Middle frontal gyrus (tissue), 1 donor: ENCODE measurements around the gene TLN1.

ENCODE experiments used
- DNase-seq: peaks from one replicate; pipeline ENCODE4 v3.0.0-alpha.2; 2015; ENCODE audit warnings: low spot score; ENCODE audit errors: extremely low spot score

Gene TLN1

DNA sequence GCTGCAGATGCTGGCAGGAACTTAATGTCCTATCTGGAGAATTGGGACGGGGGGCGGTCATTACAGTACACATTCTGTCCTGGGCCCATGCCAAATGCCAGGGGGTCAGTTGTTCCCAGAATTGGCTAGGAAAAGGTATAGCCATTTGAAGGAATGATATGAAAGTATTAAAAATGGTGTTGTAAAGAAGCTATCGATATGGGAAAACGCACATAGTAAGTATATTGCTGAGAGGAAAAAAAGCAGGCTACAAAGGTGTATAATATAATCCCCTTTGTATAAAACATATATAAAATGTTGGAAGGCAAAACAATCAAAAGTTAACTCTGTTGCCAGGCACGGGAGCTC, 66.5 kb downstream of the TLN1 start:
- no peak for DNase-seq

DNA sequence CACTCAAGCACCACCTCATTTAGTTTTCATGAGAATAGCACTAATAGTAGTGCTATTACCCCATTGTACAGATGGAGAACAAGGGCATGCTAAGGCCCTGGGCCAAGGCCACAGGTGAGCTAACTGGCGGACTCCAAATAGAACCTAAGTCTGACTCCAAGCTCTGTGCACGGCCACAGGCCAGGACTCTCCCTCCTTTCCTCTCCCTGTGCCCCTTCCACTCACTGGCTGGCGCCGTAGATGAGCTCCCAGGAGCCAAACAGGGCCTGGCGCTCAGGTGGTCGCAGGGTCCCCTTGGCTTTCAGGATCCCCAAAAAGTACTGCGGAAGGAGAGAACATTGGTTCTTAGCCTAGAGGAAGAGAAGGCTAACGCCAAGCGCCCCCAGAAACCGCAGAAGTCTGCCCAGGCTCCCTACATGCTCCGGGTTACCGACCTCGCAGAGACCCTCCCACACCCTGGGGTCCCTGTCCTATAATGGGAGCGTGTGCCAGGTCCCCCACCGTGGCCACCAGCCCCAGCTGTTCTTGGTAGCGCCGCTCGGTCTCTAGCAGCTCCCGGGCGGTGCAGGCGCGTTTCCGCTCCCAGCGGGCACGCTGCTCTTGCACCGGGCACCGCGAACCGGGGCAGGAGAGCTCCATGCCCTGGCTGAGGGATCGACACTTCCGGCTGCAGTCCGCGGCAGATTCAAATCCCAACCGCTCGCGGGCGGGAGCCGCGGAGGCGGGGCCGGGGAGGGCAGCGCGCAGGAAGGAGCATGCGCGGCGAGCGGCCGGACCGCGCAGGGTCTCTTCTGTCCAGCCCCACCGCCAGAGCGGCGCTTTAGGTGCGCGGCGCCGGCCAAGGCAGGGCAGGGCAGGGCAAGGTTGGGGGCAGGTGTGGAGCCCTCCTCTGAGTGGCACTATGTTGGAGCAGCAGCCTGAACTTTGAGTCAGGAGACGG, 67.2 kb downstream of the TLN1 start, which contains the start of gene ARHGEF39:
Gene ARHGEF39, minus strand, starts transcription at position 665 of the 940 bp plus-strand sequence. Its CDS starts 26 bp downstream, at position 639.
- peak; percentile 55 for DNase-seq

DNA sequence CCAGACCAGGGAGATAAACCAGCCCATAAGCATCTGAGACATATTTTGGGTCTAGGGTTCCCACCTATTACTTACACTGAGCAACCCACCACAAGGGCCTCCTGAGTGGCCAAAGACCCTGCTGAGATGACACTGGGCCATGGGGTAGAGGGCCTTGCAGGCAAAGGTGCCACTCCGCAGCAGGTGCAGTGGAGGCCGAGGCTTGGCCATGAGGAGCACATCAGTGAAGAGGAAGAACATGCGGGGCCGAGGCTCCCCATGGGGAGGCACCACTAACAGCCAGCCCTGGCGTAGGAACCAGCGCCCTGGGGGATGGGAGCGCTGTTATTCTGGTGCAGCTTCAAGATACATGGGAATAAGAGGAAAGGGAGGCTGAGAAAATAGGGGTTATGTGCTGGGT, 69.6 kb downstream of the TLN1 start:
- DNase-seq = no peak

DNA sequence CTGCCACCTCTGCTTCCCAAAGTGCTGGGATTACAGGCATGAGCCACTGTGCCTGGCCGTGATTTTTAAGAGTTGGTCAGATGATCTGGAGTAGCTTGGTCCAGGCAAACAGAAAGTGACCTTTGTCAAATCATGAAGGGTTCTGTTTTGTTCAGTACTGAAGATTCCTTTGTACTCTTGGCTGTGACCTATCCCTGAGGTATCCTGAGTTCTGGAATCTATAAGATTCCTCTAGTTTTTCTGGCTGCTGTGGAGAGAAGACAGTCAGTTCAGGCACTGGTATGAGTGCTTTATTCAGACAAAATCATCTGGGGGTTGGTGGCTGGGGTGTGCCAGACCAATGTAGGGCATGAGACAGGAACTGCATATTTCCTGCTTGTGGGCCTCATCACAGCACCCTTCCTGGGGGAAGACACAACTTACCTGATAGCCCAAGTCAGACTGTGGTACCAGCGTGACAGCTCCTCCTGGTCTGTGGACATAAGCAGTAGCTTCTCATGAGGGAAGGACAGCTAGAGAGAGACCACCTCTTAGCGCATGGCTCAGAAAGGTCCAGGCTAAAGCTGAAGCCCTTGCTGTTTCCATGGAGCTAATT, 70.1 kb downstream of the TLN1 start:
- DNase-seq = no peak

DNA sequence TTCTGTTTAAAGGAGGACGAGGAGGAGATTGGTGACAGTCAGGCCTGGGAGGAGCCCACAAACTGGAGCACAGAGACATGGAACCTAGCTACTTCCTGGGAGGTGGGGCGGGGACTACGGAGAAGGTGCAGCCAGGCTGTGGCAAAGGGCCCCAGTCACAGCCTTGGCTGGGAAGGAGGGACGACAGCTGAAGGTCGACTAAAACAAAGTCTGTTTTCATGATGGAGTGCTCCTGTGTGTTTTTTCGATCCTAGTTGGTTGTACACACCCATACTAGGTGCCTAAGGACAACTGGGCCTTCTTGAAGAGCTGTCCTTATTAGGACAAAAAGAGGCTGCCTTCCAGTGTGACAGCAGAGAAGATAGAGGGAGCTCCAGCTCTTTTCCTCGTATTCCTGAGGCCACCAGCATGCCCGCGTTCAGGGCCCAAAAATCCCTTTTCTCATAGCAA, 71.0 kb downstream of the TLN1 start:
- DNase-seq = no peak

DNA sequence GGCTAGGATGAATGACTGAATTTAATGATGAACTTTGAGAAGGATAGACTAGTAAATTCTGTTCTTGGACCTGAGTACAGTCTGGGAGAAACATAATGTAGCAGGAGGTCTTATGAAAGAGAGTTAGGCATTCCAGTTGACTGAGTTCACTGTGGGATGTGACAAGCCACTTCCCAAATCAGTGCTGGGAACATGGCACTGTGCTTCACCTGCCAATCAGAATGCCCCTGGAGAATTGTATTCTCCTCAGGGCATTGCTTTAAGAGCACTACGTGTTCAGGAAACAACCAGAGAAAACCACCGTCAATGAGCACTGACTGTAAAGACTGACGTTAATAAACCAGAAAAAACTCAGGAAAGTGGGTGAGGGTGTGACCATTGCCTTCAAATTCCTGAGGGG, 72.7 kb downstream of the TLN1 start:
- DNase-seq = no peak

DNA sequence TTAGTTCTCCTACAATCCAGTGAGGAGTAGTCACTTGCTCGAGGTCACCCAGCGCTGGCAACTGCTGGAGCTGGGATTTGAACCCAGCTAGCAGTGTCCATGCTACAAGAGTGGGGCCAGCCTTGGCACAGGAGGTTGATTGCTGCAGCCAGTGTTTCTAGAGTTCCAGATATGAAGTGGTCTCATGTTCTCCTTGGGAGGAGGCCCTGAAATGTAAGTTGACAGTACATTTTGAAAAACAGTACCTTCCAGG, 73.1 kb downstream of the TLN1 start:
- no peak for DNase-seq

DNA sequence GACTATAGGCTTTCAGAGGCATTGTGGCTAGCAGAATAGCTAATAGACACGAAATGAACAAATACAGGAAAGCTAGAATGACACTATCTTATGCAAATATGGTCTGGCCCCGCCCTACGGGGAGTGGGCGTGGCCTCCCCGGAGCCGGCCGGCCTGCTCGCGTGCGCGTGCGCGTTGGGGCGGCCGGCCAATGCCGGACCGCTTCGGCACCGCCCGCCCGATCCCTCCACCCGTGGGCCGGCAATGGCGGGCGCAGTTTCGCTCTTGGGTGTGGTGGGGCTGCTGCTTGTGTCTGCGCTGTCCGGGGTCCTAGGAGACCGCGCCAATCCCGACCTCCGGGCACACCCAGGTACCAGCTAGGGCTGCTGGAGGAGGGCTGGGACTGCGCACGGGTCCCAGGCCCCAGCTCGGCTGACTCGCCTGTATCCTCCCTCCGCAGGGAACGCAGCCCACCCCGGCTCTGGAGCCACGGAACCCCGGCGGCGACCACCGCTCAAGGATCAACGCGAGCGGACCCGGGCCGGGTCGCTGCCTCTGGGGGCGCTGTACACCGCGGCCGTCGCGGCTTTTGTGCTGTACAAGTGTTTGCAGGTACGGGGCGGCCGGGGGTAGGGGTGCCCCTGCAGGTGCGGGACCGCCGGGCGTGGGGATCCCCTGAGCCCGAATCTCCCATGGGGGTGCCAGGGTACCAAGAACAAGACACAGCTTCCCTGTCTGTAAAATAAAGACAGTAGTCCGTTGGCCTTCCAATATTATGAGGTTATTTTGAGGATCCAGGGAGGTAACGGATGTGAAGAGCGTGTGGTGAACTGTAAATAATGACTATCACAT, 73.6 kb downstream of the TLN1 start, which contains the start of gene CCDC107:
Gene CCDC107, plus strand, starts transcription at position 156 of the 831 bp plus-strand sequence. Its CDS starts 88 bp downstream, at position 244.
- peak; percentile 77 for DNase-seq

DNA sequence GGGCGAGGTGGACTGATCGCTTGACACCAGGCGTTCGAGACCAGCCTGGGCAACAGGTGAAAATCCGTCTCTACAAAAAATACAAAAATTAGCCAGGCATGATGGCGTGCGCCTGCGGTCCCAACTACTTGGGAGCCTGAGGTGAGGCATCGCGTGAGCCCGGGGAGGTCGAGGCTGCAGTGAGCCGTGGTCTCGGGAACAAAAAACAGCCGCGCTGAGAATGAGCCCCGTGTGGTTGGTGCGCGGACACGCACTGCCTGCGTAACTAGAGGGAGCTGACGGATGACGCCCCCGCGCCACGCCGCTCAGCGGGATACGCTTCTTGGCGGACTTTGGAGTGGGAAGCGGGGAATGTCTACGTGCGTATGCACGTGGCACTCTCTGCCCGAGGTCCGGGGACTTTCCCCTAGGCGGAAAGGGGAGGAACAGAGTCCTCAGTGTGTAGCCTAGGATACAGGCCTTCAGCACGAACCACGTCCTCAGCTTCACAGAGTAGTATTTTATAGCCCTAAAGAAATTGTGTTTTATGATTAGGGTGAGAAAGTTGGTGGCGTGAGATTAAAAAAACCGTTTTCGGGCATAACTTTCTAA, 74.4 kb downstream of the TLN1 start, which contains the start of gene RMRP:
Gene RMRP, minus strand, starts transcription at position 474 of the 591 bp plus-strand sequence.
- peak; percentile 98 for DNase-seq

DNA sequence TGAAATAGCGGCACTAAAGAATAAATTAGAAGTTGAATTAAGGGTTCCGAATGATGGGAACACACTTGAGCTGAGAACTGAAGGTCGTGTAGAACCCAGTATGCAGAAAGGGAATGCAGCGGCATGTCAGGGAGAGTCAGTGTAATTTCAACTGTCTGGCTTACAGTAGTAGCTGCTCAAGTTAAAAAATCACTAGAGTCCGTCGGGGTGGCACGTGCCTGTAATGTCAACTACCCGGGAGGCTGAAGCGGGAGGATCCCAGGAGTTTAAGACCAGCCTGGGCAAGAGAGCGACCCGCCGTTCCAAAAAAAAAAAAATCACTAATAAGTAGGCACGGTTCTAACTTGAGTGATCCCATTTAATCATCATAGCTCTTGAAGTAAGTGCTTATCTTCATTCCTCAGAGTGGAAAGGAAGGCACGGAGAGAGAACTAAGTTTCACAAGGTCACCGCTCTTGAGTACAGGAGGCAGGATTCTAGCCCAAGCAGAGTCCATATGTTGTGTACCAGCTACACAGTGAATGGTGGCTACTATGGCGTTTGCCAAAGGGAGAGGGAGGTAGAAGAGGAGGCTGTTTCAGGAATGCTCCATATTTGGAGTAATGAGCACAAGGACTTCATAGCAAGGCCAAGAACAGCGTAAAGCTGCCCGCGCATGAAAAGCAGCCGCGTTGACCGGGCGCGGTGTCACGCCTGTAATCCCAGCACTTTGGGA, 75.0 kb downstream of the TLN1 start:
- no peak for DNase-seq

DNA sequence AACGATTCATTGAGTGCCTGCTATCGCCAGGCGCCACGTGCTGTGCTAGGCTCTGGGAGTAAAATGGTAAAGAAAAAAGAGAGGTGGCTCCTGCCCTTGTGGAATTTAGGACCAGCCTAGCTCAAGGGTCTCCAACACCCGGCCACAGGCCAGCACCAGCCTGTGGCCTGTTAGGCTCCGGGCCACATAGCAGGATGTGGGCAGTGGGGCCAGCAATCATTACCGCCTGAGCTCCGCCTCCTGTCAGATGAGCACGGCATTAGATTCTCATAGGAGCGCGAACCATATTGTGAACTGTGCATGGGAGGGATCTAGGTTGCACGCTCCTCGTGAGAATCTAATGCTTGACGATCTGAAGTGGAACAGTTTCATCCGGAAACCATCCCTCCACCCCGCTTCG, 75.6 kb downstream of the TLN1 start:
- DNase-seq = no peak

DNA sequence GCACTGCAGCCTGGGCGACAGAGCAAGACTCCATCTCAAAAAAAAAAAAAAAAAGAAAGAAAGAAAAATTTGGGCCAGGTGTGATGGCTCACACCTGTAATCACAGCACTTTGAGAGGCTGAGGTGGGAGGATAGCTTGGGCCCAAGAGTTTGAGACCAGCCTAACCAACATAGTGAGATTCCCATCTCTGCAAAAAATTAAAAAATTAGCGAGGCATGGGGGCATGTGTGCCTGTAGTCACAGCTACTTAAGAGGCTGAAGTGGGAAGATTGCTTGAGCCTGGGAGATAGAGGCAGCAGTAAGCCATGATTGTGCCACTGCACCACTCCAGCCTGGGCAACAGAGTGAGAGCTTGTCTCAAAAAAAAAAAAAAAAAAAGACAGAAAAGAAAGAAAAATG, 78.4 kb downstream of the TLN1 start:
- no peak for DNase-seq

DNA sequence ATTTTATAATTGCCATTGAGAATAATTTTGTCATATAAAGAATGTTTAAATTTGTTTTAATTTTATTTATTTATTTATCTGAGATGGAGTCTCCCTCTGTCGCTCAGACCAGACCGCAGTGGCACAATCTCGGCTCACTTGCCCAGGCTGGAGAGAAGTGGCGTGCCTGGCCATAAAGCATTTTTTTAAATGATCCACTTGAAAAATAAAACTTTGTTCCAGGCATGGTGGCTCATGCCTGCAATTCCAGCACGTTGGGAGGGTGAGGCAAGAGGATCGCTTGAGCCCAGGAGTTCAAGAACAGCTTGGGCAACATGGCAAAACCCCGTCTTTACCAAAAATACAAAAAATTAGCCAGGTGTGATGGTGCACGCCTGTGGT, 79.2 kb downstream of the TLN1 start:
- no peak for DNase-seq

DNA sequence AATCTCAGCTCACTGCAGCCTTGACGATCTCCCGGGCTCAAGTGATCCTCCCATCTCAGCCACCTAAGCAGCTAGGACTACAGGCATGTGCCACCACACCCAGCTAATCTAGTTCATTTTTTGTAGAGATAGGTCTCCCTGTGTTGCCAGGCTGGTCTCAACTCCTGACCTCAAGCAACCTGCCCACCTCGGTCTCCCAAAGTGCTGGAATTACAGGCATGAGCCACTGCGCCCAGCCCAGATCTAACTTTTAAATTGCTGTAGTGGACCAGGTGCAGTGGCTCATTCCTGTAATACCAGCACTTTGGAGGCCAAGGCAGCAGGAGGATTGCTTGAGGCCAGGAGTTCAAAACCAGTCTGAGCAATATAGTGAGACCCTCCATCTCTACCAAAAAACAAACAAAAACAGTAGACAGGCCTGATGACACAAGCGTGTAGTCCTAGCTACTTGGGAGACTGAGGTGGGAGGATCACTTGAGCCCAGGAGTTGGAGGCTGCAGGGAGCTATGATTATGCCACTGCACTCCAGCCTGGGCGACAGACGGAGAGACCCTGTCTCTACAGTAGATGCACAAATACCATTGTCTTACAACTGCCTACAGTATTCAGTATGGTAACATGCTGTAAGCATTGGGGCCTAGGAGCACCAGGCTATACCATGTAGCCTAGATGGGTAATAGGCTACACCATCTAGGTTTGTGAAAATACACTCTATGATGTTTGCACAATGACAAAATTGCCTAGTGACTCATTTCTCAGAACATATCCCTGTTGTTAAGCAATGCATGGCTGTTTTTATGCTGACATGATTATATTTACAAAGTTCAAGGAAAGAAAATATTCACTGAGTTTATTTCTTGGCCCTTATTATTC, 79.8 kb downstream of the TLN1 start:
- no peak for DNase-seq

DNA sequence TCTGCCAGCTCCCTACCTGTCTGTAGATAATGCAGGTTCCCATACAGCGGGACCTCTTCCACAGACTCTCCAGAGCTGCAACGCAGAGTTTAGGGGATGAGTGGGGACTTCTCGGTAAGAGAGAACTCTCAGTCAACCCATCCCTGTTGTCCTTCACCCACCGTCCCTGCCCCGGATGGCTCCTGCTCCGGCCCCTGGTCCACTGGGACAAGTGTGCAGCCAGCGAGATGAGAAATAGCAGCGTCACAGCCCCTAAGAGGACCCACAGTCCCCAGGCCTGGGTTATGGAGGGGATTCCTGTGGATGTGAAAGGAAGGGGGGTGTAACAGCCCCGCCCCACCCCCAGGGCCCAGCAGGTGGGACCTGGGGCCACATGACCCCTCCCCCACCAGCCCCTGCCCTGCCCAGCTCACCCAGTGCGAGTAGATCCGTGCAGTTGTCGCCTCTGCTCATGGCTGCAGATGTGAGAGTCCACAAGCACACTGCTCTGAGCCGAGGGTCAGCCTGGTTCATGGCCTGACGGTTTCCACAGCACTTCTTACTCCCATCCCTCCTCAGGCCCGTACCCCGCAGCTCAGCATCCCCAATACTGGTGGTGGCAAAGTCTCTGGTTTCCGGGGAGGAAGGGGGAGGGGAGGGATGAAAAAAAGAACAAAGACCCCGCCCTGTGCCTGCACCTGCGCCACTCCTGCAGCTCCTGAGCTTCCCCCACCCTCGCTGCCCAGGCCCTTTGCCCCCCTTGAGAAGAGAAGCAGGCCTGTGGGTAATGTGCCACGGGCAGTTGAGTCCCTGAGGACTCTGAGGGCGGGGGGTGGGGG, 81.4 kb downstream of the TLN1 start, which contains the start of gene SIT1:
Gene SIT1, minus strand, starts transcription at position 591 of the 818 bp plus-strand sequence. Its CDS starts 78 bp downstream, at position 513.
- no peak for DNase-seq

DNA sequence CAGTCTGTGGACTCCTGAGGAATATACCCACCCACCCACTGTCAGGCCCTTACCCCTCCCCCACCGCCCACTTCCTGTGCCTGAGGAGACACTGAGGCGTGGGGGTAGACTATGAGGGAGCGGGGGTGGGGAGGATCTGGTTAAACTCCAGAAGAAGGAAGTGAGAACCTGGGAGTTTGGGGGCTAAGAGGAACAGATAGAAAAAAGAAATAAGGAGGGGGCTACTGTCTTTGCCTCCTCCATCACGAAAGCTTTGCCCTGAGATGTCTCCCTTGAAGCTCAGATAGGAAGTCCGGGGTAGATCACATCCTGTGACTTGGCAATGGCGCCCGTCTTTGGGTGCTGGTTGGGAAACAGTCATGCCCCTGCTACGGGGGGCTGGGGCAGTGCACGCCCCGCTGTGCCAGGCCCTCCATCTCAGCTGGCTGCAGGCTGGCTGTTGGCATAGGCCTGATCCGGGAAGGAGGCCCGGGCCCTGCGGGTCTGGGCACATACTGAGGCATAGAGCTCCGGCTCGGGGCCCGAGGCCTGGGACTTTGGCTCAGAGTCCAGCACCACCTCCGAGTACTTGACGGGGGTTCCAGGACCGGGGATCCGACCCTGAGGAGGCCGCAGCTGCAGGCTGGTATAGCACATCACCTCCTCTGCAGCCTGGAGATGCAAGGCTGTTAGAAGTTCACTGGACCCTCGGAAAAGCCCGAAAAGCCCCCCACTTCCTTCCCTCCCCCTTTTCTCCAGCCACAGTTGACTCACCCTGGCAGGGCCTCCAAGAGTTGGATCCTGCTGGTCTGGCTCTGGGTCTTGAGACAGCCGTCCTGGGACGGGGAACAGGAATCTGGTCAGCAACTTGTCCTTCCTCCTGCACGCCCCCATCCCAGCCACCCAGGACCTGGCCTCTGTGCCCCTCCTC, 82.3 kb downstream of the TLN1 start:
- DNase-seq = no peak
